T-helper 2 cell treated with Interferon-gamma antibody and Interleukin-4, amounts not matched to agents 100 ng/mL and 5 ng/mL, for 36 hours (primary cell): ENCODE data around the gene CNTN2. TPM values are rescaled to one million over a fixed set of nuclear protein-coding genes. Genes with fewer than 3 reads are reported as not detected.

ENCODE experiments used
- intact Hi-C: fragments of 100-400 bp; cut with micrococcal nuclease; formaldehyde crosslinking; loops from one replicate; pipeline ENCODE4 v1.15.1; 2023
- total RNA-seq: library from RNA; stranded (reverse); gene quantifications from 2 replicates; pipeline ENCODE4 v1.2.3, GENCODE V29; 2022

Gene CNTN2
- total RNA-seq, 1 donor from 2014 or later, result not detected

DNA sequence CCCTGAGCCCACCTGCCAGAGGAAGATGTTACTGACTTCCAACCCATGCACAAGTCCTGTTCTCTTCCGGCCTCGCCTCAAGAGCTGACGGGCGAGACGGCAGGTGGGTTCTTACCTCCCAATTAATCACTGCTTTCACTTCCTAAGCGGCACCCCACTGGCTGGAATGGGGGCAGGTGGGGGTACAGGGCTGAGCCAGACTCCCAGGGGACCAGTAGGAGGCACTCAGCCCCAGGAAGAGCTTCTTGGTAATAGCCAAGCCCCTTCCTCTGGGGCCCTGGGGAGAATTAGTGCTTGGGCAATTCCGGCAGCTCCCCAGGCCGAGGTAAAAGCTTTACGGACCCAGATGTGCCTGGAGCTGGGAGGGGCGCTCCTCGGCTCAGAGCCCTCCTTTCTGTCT, 9.7 kb downstream of the CNTN2 start:
- intact Hi-C loops, result no loop called here

- intact Hi-C loops, result no loop called here
Observed at GRCh38 chr1:205053296-205053695, 10.3 kb downstream of the CNTN2 start.

DNA sequence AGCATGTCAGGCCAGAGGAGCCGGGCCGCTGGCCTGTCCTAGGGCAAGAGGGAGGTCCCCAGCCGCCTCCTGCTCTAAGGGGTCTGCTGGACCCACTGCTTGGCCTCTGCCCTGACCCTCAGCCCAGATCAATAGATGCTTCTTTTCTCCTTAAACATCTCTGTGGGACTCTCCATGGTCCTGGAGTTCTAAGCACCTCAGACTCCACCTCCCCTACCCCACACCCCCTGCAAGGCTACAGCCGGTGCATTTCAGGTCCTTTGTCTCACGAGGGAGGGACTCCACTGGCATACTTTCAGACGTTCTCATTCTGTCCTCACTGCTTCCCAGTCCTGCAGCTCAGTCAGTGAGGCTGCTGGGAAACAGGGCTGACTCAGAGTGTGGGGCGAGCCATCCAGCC, 11.0 kb downstream of the CNTN2 start:
- intact Hi-C loops, result no loop called here

DNA sequence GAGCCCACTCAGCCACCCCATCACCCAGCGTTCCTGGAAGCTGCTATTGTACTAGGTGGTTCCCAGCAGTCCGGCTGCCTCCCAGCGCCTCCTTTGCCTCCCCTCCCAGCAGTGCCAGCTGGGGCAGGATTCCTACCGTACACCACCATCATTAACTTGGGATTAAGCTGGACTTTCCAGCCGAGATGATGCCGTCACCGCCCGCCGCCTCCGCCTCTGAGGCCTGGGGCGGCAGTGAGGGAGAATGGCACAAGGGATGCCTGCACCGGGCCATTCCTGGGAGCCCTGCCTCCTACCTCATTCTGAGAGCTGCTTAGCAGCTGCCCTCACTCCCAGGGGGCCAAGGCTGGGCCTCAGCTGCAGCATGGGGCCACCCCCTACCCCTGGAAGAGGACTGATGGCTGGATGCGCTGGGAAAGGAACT, 13.2 kb downstream of the CNTN2 start:
- intact Hi-C loops, result no loop called here

DNA sequence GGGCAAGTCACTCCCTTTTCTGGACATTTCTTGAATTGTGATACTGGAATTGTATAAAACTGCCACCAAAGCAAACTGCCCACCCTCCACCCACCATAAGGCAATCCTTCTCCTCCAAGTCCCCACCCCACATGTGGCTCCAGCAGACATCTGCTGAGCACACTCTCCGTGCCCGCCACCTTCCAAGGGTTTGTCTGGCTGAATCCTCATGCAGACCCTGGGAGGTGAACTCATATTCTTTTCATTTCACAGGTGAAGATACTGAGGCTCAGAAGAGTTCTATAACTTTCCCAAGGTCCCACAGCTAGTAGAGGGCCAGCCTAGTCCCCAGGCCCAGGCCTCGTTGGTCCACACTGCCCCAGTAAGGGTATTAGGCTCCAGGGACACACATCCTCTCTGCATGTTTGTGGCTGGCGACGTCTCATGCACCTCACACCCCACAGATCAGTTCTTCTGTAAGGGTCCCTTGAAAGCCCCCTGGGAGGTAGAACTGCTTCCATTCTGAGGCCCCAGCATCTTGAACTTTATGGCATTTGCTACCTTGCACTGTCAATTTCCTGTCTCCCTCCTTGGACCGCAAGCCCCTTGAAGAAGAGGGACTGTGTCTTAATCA, 14.1 kb downstream of the CNTN2 start:
- intact Hi-C loops, result no loop called here

DNA sequence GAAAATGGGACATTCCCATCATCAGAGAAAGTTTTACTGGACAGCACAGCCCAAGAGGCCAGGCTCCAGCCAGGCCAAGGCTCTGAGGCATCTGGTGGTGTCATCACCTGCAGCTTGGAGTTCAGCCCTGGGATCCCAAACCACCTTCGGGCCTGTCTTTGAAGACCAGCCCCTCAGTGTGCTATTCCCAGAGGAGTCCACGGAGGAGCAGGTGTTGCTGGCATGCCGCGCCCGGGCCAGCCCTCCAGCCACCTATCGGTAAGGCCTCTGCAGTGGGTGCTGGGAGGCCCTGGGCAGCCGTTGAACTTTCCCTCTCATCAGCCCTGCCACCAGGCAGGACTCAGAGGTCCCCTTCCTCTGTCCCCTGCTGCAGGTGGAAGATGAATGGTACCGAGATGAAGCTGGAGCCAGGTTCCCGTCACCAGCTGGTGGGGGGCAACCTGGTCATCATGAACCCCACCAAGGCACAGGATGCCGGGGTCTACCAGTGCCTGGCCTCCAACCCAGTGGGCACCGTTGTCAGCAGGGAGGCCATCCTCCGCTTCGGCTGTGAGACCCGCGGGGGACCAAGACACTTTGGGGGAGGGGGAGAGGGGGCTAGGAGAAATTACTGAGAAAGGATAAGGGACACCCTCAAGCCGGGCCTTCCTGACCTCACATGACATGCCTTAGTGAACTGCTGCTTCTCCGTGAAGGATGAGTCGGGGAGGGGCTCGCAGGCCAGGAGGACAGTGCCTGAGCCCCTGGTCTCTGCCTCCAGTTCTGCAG, 15.0 kb downstream of the CNTN2 start:
- intact Hi-C loops, result no loop called here

DNA sequence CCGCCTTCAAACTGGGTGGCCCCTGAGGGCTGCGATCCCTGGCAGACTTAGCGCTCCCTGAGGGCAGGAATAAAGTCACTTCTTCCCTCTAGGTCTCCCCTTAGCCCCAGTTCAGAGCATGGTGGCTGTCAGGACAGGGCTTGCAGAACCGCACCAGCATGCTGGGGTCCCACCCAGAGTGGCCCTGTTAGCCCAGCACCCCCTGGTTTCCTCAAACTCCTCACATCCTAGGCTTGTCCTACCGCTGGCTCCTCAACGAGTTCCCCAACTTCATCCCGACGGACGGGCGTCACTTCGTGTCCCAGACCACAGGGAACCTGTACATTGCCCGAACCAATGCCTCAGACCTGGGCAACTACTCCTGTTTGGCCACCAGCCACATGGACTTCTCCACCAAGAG, 15.8 kb downstream of the CNTN2 start:
- intact Hi-C loops, result no loop called here

- intact Hi-C loops, result loop anchor here (5.0 kb wide), 1 partner anchor 198 kb away; no protein-coding TSS in a partner anchor
Observed at GRCh38 chr1:205059660-205060059, 16.6 kb downstream of the CNTN2 start.

DNA sequence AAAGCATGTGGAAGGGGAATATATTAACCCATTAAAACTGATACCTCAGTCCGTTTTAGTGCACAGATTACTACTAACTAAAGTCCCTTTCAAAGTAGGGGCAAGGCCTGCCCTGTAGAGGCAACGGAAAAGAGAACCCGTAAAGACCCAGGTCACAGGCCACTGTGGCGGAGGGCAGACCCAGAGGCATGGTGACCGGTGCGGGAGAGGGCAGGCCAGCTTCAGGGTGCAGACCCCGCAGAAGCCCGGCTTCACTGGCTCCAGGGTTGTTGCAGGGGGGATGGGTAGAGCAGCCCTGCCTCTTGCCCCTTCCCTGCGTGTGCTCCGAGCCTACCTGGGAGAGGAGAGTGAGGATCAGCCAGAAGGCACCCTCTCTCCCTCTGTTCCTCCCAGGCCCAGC, 17.7 kb downstream of the CNTN2 start:
- intact Hi-C loops, result loop anchor here (1.0 to 5.0 kb wide), 2 partner anchors 71 to 197 kb away; no protein-coding TSS in a partner anchor

DNA sequence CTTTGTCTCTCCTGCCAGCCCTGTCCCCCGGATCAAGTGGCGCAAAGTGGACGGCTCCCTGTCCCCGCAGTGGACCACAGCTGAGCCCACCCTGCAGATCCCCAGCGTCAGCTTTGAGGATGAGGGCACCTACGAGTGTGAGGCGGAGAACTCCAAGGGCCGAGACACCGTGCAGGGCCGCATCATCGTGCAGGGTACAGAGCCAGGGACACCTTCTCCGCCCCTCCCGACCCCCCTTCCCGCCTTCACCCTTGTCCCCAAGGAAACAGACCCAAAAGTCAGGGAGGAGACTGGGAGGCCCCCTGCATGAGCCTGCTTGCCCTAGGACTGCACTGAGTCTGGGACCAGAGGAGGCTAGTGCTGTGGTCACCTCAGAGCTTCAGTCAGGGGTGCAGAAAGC, 18.2 kb downstream of the CNTN2 start:
- intact Hi-C loops, result loop anchor here (1.0 to 5.0 kb wide), 2 partner anchors 72 to 196 kb away; no protein-coding TSS in a partner anchor

GRCh38 chr1:205061665-205062069, 18.7 kb downstream of the CNTN2 start:
- intact Hi-C loops, result loop anchor here (1.0 to 5.0 kb wide), 2 partner anchors 72 to 196 kb away; no protein-coding TSS in a partner anchor

DNA sequence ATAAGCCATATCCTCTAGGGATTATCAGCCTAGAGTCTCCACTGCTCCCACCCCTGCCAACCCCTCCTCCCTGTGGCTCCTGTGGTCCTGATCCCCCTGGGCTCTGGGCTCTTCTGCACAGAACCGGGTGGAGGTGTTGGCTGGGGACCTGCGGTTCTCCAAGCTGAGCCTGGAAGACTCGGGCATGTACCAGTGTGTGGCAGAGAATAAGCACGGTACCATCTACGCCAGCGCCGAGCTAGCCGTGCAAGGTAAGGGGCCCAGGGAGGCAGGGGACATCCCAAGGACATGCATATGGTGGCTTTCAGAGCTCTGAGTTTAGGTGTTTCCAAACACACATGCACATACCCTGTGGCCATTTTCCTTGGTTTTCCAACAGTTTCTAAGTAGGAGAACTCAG, 19.3 kb downstream of the CNTN2 start:
- intact Hi-C loops, result loop anchor here (5.0 kb wide), 1 partner anchor 195 kb away; no protein-coding TSS in a partner anchor

- intact Hi-C loops, result loop anchor here (5.0 kb wide), 1 partner anchor 194 kb away; no protein-coding TSS in a partner anchor
Observed at GRCh38 chr1:205062895-205063294, 19.9 kb downstream of the CNTN2 start.

DNA sequence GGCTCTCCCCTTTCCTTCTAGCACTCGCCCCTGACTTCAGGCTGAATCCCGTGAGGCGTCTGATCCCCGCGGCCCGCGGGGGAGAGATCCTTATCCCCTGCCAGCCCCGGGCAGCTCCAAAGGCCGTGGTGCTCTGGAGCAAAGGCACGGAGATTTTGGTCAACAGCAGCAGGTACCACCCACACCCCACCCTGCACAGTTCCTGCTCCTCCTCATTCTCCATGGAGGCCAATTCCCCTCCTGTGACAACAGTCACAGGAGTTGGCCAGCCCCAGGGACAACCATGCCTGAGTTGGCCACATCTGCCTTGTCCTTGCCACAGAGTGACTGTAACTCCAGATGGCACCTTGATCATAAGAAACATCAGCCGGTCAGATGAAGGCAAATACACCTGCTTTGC, 21.3 kb downstream of the CNTN2 start:
- intact Hi-C loops, result loop anchor here (5.0 kb wide), 1 partner anchor 193 kb away; no protein-coding TSS in a partner anchor

DNA sequence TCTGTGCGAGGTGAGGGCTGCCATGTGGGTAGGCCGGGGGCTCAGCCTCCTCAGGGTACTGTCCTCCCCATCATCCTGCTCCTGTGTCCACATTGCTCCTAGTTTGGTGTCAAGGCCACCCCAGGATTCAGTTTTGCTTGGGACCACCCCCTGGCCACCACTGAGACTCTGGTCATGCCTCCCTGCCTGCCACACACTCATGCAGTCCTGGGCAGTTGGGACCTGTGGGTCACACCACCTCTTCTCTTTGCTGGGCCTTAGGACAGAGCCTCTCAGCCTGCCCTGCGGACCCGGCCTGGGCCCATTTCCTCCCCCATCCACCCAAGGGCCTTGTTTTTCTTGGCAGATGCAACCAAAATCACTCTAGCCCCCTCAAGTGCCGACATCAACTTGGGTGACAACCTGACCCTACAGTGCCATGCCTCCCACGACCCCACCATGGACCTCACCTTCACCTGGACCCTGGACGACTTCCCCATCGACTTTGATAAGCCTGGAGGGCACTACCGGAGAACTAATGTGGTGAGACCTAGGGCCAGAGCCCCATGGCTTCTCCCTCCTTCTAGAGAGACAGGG, 21.8 kb downstream of the CNTN2 start:
- intact Hi-C loops, result loop anchor here (5.0 kb wide), 1 partner anchor 192 kb away; no protein-coding TSS in a partner anchor

- intact Hi-C loops, result no loop called here
Observed at GRCh38 chr1:205065666-205066065, 22.7 kb downstream of the CNTN2 start.

- intact Hi-C loops, result no loop called here
Observed at GRCh38 chr1:205066141-205066818, 23.3 kb downstream of the CNTN2 start.

- intact Hi-C loops, result no loop called here
Observed at GRCh38 chr1:205067031-205067430, 24.0 kb downstream of the CNTN2 start.

- intact Hi-C loops, result no loop called here
Observed at GRCh38 chr1:205068001-205068400, 25.0 kb downstream of the CNTN2 start.

DNA sequence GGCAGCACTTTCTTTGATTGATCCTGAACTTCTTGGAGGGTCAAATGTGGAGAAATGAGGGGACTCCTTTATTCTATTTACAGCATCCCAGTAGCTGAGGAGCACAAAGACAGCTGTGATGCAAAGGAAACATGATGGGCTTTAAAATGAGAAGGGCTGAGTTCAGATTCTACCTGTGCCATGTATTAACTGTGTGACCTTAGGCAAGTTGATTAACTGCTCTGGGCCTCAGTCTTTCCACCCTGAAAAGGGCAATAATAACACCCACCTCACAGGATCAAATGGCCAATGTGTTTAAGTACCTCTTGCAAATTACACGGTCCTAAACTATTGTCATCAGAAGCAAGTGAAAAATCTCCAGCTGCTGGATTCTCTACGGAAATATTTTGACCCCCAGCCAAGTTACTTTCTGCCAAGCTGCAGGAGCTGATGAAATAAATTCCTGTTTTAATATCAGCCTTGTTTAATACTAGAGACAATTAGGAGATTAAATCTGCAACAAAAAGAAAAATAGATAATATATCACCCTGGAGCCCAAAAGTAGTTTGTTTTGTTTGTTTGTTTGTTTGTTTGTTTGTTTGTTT, 25.5 kb downstream of the CNTN2 start:
- intact Hi-C loops, result no loop called here
